ENCODE data around the gene TMEM51. TPM values are rescaled to one million over a fixed set of nuclear protein-coding genes. Genes with fewer than 3 reads are reported as not detected.

The TMEM51 gene
- total and polyA plus RNA-seq, 10 of the 15 experiments (the other 5 are each of a cell fraction or from before 2014, with no cell fraction given) = 0.55 to 4.8 (median 3.1) TPM

DNA sequence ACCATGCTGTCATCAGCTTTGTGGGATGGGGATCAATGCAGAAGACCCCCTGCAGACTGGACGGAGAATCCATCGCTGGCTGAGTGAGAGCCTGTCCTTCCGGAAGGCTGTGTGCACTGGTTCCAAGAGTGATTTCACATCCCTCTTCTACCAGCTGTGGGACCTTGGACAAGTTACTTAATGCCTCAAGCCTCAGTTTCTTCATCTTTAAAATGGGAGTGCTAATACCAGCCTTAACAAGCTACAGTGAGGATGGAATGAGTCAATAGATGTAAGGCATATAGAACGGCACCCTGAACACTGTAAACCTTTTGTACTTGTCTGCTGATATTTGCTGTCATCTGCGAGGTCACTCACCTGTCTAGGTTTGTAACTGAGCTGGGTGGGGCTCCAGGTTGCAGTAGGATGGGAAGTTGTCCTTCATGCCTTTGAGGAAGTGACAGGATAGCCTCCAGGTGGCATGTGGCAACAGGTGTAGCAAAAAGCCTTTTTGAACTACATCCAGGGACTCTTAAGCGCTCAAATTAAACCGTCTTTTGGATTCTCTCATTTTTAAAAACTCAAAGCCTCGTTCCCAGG lies 27.5 kb downstream of the TMEM51 start:
- H3K79me2 ChIP-seq (ENCODE audit: control insufficient read depth, insufficient read depth, low read length) = peaks cover 5% of the 10 kb centered on the region
- no peak for FAIRE-seq
- H3K9ac ChIP-seq (ENCODE audit: control insufficient read depth, insufficient read depth, low read length) = no peak overlapping the region
- H3K27me3 ChIP-seq (replicated peaks in 1 of 2; ENCODE audit: control insufficient read depth in 2 of 2, insufficient read depth in 2 of 2, low read length in 1 of 2) = no peaks in the 10 kb centered on the region
- ChIA-PET RAD21 (ENCODE audit: unreplicated experiment) (interaction anchor here (0.6 to 1.6 kb wide), 3 partner anchors 20 to 51 kb away, joined by 4 read pairs; no protein-coding TSS in a partner anchor), POLR2A (interaction anchor here (1.9 kb wide), 1 partner anchor 25 kb away, joined by 4 read pairs; no protein-coding TSS in a partner anchor), CTCF (interaction anchor here (1.1 to 1.6 kb wide), 5 partner anchors 11 to 91 kb away, joined by 3 to 4 read pairs (median 3); no protein-coding TSS in a partner anchor), SMC1A (ENCODE audit: uncharacterized antibody, unreplicated experiment) (interaction anchor here (1.3 to 3.0 kb wide), 3 partner anchors 9 to 91 kb away, joined by 4 to 11 read pairs (median 10); no protein-coding TSS in a partner anchor)
- H3K4me1 ChIP-seq (ENCODE audit: control insufficient read depth, insufficient read depth, low read length) = peaks cover 27% of the 10 kb centered on the region
- no peak overlapping the region for H3K4me2 ChIP-seq (ENCODE audit: control insufficient read depth, insufficient read depth)
- in situ Hi-C loops (cut with MboI) = no loop called here
- no peaks in the 10 kb centered on the region for H3K36me3 ChIP-seq (ENCODE audit: control insufficient read depth in 2 of 2, insufficient read depth in 2 of 2, low read length in 1 of 2)
- no peak overlapping the region for H3K27ac ChIP-seq (ENCODE audit: control insufficient read depth, insufficient read depth)
- no peak for DNase-seq (ENCODE audit: low read depth, low spot score)
- no peak overlapping the region for H3K4me3 ChIP-seq
- BruUV-seq (replicated peaks) = no TSS peak
- ATAC-seq = no peak
- 60% methylated on average over 8 of the region's 8 CpGs for WGBS (ENCODE audit: insufficient coverage, insufficient replicate concordance, low lambda C conversion rate, missing lambda C conversion rate)
- H4K20me1 ChIP-seq (ENCODE audit: control insufficient read depth, insufficient read depth) = no peaks in the 10 kb centered on the region
- H3K9me3 ChIP-seq (replicated peaks; ENCODE audit: control insufficient read depth, insufficient read depth, low read length) = no peaks in the 10 kb centered on the region; the same call in 2 of the 3 replicates
- intact Hi-C loops (cut with micrococcal nuclease; ENCODE audit: unreplicated experiment) = no loop called here
- H2AFZ ChIP-seq (ENCODE audit: control insufficient read depth, low read depth, low read length) = no peak overlapping the region
- no peak for TF ChIP-seq PML (IDR thresholded peaks at IDR 0.05; ENCODE audit: low read length)
- TF ChIP-seq ZNF622 (IDR thresholded peaks at IDR 0.05) = no peak
- no peak for TF ChIP-seq STAT1 (conservative IDR thresholded peaks at IDR 0.05)
- no peak for TF ChIP-seq GATAD2B (conservative IDR thresholded peaks at IDR 0.05; ENCODE audit: low read depth)
- no peak for TF ChIP-seq TCF7 (IDR thresholded peaks at IDR 0.05; ENCODE audit: borderline replicate concordance)
- no peak for TF ChIP-seq SREBF2 (IDR thresholded peaks at IDR 0.05; ENCODE audit: low read length)
- no peak for TF ChIP-seq JUND (IDR thresholded peaks at IDR 0.05; ENCODE audit: low read depth, low read length)
- TF ChIP-seq, protein P1, sequence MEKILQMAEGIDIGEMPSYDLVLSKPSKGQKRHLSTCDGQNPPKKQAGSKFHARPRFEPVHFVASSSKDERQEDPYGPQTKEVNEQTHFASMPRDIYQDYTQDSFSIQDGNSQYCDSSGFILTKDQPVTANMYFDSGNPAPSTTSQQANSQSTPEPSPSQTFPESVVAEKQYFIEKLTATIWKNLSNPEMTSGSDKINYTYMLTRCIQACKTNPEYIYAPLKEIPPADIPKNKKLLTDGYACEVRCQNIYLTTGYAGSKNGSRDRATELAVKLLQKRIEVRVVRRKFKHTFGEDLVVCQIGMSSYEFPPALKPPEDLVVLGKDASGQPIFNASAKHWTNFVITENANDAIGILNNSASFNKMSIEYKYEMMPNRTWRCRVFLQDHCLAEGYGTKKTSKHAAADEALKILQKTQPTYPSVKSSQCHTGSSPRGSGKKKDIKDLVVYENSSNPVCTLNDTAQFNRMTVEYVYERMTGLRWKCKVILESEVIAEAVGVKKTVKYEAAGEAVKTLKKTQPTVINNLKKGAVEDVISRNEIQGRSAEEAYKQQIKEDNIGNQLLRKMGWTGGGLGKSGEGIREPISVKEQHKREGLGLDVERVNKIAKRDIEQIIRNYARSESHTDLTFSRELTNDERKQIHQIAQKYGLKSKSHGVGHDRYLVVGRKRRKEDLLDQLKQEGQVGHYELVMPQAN (conservative IDR thresholded peaks at IDR 0.05) = no peak
- TF ChIP-seq ZNF24 (IDR thresholded peaks at IDR 0.05) = no peak
- no peak for TF ChIP-seq ZBTB11 (CRISPR knock-in tag; IDR thresholded peaks at IDR 0.05)
- TF ChIP-seq CBX3 (IDR thresholded peaks at IDR 0.05; ENCODE audit: borderline replicate concordance, low read depth) = no peak
- TF ChIP-seq CUX1 (IDR thresholded peaks at IDR 0.05; ENCODE audit: insufficient replicate concordance, low read depth, low read length) = no peak

All from GM12878 (cell line).